HG03439 (cell line): ENCODE results near the gene HSPB9.

Experiments
- ATAC-seq: cut with Tn5 transposase; IDR thresholded peaks from one replicate; pipeline ENCODE4 v1.9.1; 2021; ENCODE audit warnings: mild to moderate bottlenecking, moderate library complexity; ENCODE audit not compliant: unreplicated experiment

HSPB9 gene

GRCh38 chr17:42122371-42123303, at the start of gene HSPB9:
Gene HSPB9 (plus strand): TSS chr17:42122804. CDS start chr17:42122851, 47 bp downstream.
- no peak for ATAC-seq

GRCh38 chr17:42075789-42076188, 46.8 kb upstream of the HSPB9 start:
- no peak for ATAC-seq

- ATAC-seq, result no peak
Observed at GRCh38 chr17:42076797-42077559, 45.6 kb upstream of the HSPB9 start.

- no peak for ATAC-seq
Observed at GRCh38 chr17:42077755-42078154, 44.8 kb upstream of the HSPB9 start.

- ATAC-seq, result no peak
Observed at GRCh38 chr17:42078396-42079043, 44.1 kb upstream of the HSPB9 start.

GRCh38 chr17:42079541-42079940, 43.1 kb upstream of the HSPB9 start:
- ATAC-seq, result no peak

GRCh38 chr17:42081516-42082129, 41.0 kb upstream of the HSPB9 start:
- ATAC-seq, result no peak

GRCh38 chr17:42087042-42087701, 35.4 kb upstream of the HSPB9 start:
- ATAC-seq, result no peak

- no peak for ATAC-seq
Observed at GRCh38 chr17:42087736-42088705, 34.6 kb upstream of the HSPB9 start.

- ATAC-seq, result no peak
Observed at GRCh38 chr17:42088736-42089135, 33.9 kb upstream of the HSPB9 start.

- no peak for ATAC-seq
Observed at GRCh38 chr17:42090964-42091790, 31.4 kb upstream of the HSPB9 start.

GRCh38 chr17:42092939-42093338, 29.7 kb upstream of the HSPB9 start:
- no peak for ATAC-seq

- ATAC-seq, result no peak
Observed at GRCh38 chr17:42094375-42095069, 28.1 kb upstream of the HSPB9 start.

- no peak for ATAC-seq
Observed at GRCh38 chr17:42096360-42097111, 26.1 kb upstream of the HSPB9 start.

GRCh38 chr17:42097691-42098631, 24.6 kb upstream of the HSPB9 start, which contains the start of gene ZNF385C:
Gene ZNF385C (minus strand): TSS chr17:42098473. CDS start chr17:42063056, 35,417 bp downstream.
- ATAC-seq, result no peak
